Activated CD4-positive, alpha-beta T cell treated with anti-CD3 and anti-CD28 coated beads, Interleukin-2, amount 50 U/mL, for 16 hours (primary cell): ENCODE data around the gene SF3A2.
"Not testable (repeated sequence)": the region's sequence is repeated elsewhere in the genome, so short reads cannot be mapped to it uniquely, and the experiment has no call there.

Experiments
- DNase-seq: peaks from one replicate; pipeline ENCODE4 v3.0.0-alpha.2; 2020

The SF3A2 gene

DNA sequence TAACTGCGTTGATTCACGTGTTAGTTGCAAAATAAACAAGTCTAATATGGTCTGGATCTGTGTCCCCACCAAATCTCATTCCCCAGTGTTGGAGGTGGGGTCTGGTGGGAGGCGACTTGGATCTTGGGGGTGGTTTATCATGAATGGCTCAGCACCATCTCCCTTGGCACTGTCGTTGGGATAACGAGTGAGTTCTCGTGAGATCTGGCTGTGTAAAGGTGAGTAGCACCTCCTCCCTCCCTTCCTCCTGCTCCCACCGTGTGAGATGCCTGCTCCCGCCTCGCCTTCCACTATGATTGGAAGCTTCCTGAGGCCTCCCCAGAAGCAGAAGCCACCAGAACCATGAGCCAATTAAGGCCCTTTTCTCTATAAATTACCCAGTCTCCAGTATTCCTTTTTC, 40.5 kb downstream of the SF3A2 start:
- no peak for DNase-seq

GRCh38 chr19:2278459-2279158, 42.0 kb downstream of the SF3A2 start:
- DNase-seq: no peak

- DNase-seq: no peak
These were observed 44.1 kb downstream of the SF3A2 start for GRCh38 chr19:2280633-2281264.

DNA sequence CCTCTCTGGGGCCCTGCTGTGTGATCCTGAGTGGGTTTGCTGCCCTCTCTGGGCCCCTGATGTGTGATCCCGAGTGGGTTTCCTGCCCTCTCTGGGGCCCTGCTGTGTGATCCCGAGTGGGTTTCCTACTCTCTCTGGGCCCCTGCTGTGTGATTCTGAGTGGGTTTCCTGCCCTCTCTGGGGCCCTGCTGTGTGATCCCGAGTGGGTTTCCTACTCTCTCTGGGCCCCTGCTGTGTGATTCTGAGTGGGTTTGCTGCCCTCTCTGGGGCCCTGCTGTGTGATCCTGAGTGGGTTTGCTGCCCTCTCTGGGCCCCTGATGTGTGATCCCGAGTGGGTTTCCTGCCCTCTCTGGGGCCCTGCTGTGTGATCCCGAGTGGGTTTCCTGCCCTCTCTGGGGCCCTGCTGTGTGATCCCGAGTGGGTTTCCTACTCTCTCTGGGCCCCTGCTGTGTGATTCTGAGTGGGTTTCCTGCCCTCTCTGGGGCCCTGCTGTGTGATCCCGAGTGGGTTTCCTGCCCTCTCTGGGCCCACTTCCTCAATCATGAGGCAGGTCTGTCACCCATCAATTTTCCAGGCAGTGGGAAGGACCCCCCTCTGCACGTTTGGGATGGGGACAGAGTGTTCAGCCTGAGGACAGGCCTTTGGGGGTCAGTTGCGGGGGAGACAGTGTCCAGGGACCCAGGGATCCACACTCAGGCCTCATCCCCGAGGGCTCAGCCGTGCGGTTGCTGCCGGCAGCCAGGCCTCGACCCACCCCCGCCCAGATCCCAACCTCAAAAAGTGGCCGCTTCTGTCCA, 44.8 kb downstream of the SF3A2 start:
- DNase-seq: not testable (repeated sequence)

GRCh38 chr19:2282062-2282861, 45.6 kb downstream of the SF3A2 start, which contains the start of gene PEAK3:
PEAK3 (minus strand) TSS chr19:2282175; CDS start chr19:2280931, 1,244 bp downstream.
- DNase-seq: no peak

DNA sequence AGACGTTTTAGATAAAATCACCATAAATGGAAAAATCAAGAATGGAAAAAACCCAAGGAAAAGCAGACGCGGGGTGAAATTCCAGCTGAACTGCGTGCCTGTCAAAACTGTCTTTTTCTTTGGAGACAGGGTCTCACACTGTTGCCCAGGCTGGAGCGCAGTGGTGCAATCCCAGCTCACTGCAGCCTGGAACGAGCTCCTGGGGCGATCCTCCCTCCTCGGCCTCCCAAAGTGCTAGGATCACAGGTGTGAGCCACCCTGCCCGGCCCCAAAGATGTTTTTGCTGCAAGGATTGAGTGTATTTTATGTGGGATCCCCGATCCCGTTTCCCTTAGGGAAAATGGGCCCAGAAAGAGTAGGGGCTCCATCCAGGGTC, 46.2 kb downstream of the SF3A2 start:
- DNase-seq: no peak

DNA sequence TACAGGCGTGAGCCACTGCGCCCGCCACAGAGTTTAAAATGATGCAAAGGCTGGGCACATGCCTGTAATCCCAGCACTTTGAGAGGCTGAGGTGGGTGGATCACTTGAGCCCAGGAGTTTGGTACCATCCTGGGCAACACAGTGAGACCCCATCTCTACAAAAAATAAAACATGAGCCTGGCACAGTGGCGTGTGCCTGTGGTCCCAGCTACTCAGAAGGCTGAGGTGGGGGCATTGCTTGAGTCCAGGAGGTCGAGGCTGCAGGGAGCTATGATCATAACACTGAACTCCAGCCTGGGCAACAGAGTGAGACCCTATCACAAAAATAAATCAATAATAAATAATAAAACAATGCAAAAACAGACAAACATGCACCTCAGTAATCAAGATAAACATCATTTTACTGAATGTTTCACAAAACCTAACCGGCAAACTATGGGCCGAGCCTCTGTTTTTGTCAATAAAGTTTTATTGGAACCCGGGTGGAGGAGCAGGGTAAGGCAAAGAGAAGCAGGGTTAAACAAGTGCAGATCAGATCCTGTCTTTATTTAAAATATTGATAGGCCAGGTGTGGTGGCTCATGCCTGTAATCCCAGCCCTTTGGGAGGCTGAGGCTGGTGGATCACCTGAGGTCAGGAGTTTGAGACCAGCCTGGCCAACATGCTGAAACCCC, 47.3 kb downstream of the SF3A2 start:
- DNase-seq: no peak

DNA sequence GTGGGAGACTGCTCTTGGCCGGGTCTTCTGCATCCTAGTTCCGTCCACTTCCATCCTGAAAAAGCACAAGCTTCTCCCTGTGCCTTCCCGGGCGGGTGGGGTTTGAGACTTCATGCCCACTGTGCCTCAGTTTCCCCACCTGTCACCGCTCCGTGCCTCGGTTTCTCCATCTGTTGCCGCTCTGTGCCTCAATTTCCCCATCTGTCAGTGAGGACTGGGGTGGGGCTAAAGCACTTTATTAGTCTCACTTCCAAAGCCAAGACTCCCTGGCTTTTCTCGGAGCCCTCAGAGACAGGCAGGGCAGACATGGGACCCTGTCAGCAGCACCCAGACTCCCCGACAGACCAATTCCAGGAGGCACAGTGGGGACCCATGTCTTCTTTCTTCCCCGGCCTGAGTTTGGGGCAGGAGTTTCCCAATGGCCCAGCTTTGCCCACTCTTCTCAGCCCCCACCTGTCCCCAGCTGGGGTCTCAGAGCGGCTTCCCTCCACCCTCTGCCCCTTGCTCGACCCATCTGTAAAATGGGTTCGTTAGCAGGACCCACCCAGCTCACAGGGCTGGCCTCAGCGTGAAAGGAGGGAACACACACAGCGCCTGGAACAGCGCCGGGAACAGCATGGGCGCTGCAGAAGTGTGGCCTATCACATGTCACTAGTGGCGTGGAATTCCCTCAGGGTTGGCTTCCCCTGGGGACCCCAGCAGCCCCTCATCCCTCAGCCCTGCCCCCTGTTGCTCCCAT, 49.9 kb downstream of the SF3A2 start:
- DNase-seq: no peak

GRCh38 chr19:2287585-2288337, 51.1 kb downstream of the SF3A2 start:
- DNase-seq: no peak

GRCh38 chr19:2288338-2288817, 51.8 kb downstream of the SF3A2 start:
- no peak for DNase-seq

DNA sequence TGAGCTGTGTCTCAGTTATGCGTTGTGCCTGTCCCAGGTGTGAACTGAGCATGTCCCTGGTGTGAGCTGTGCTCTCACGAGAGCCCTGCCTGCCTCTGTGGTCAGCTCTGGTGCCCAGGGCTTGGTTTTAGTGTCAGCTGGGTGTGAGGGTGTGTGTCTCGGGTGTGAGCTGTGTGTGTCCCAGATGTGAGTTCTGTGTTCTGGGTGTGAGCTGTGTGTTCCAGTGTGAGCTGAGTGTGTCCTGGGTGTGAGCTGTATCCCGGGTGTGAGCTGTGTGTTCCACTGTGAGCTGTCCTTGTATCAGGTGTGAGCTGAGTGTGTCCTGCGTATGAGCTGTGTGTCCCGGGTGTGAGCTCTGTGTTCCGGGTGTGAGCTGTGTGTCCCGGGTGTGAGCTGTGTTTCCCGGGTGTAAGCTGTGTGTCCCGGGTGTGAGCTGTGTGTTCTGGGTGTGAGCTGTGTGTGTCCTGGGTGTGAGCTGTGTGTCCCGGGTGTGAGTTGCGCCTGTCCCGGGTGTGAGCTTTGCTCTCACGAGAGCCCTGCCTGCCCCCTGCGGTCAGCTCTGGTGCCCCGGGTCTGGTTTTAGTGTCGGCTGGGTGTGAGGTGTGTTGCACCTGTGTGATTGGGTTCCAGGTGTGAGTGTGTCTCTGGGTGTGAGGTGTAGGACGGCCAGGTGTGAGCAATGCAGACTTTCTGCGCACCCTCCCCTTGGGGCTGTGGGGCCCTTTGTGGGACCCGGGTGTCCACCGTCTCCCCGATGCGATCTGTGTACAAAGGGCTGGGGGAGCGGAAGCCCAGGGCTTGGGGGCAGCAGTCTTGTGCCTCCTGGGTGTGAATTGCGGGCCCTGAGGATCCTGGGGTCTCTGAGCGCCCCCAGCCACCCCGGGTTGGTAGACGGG, 52.4 kb downstream of the SF3A2 start:
- no peak for DNase-seq

GRCh38 chr19:2289714-2290435, 53.3 kb downstream of the SF3A2 start:
- DNase-seq: peak; percentile 63

DNA sequence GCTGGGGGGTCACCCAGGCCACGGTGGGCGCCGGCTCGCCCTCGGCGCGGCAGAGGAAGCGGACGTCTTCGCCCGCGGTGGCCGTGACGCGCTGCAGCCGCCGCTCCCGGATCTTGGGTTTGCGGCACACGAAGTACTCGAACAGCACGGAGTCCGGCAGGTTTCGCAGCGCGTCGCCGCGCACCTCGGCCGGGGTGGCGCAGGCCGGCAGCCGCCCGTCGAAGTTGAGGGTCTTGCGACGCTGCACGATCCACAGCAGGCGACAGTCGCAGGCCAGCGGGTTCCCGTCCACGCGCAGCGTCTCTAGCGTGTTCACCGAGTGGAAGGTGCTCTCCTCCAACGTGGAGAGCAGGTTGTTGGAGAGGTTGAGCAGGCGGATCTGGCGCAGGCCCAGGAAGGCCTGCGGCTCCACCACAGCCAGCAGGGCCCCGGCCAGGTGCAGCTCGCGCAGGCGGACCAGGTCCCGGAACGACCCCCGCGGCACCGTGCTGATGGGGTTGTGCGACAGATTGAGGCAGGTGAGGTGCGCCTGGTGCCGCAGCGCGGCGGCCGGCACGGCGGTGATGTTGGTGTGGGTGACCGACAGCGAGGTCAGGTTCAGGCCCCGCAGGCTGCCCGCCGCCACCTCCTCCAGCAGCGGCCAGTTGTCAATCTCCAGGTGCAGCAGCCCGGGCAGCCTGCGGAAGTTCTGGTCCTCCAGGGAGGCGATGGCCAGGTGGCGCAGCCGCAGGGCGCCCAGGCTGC, 54.0 kb downstream of the SF3A2 start:
- DNase-seq: no peak

GRCh38 chr19:2291185-2291751, 54.6 kb downstream of the SF3A2 start:
- DNase-seq: no peak

DNA sequence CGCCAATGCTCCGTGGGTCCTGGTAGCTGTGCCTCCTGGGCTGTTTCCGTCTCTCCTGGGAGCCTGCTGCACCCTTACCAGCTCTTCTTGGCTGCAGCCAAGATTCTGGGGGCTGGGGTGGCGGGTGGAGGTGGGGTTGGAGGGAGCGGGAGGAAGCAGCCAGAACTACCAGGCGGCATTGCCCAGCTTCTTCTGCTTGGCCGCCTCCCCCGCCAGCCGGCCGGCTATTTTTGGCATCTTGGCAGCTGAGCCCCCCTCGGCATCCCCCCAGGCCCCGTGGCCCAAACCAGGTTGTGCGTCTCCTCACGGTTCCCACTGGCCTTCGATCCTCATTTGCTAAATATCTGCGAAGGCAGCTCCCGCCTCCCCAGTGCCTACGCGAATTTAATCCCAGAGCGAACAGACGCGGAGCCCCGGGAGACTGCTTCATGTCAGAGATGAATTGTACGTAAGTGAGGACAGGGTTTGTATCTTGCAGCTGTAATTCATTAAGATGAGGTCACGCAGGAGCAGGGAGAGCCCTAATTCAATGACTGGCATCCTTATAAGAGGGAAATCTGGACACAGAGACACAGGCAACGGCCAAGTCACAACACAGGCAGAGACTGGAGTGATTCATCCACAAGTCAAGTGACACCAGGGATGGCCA, 58.2 kb downstream of the SF3A2 start:
- no peak for DNase-seq

- no peak for DNase-seq
These were observed 59.5 kb downstream of the SF3A2 start for GRCh38 chr19:2296141-2296540.
